ENCODE data around the gene CELF1.

The CELF1 gene

GRCh38 chr11:47545298-47545697, 7.6 kb downstream of the CELF1 start:
- POLR2A ChIA-PET: no interaction called here
- CTCF ChIA-PET: interaction anchor here (2.1 to 2.2 kb wide), 2 partner anchors 11 to 12 kb away, joined by 6 to 7 read pairs; no protein-coding TSS in a partner anchor
- DNase-seq (ENCODE audit: extremely low spot score): no peak
- TF ChIP-seq CTCF (IDR thresholded peaks at IDR 0.05; ENCODE audit: control extremely low read depth, extremely low read depth, low read depth, missing control alignments): no peak

GRCh38 chr11:47541070-47541469, 11.9 kb downstream of the CELF1 start:
- CTCF ChIA-PET: interaction anchor here (1.2 to 15.9 kb wide), 5 partner anchors 11 to 26 kb away, joined by 3 to 125 read pairs (median 8); partner anchors contain the start of gene CELF1
- TF ChIP-seq CTCF (IDR thresholded peaks at IDR 0.05; ENCODE audit: control extremely low read depth, extremely low read depth, low read depth, missing control alignments): no peak
- DNase-seq (ENCODE audit: extremely low spot score): no peak
- POLR2A ChIA-PET: interaction anchor here (0.6 kb wide), 1 partner anchor 200 kb away, joined by 3 read pairs; no protein-coding TSS in a partner anchor

GRCh38 chr11:47539681-47540039, 13.3 kb downstream of the CELF1 start:
- ChIA-PET POLR2A (no interaction called here), CTCF (interaction anchor here (0.8 to 15.9 kb wide), 7 partner anchors 13 to 29 kb away, joined by 3 to 125 read pairs (median 6); partner anchors contain the start of gene CELF1)
- TF ChIP-seq CTCF (IDR thresholded peaks at IDR 0.05; ENCODE audit: control extremely low read depth, extremely low read depth, low read depth, missing control alignments): no peak
- DNase-seq (ENCODE audit: extremely low spot score): no peak

GRCh38 chr11:47538741-47539565, 14.0 kb downstream of the CELF1 start:
- CTCF ChIA-PET: interaction anchor here (0.9 to 15.9 kb wide), 7 partner anchors 13 to 63 kb away, joined by 3 to 125 read pairs (median 5); partner anchors contain the start of gene CELF1
- no peak for DNase-seq (ENCODE audit: extremely low spot score)
- POLR2A ChIA-PET: interaction anchor here (0.5 kb wide), 1 partner anchor 311 kb away, joined by 4 read pairs; no protein-coding TSS in a partner anchor
- TF ChIP-seq CTCF (IDR thresholded peaks at IDR 0.05; ENCODE audit: control extremely low read depth, extremely low read depth, low read depth, missing control alignments): no peak

GRCh38 chr11:47536915-47537314, 16.0 kb downstream of the CELF1 start:
- DNase-seq (ENCODE audit: extremely low spot score): no peak
- TF ChIP-seq CTCF (IDR thresholded peaks at IDR 0.05; ENCODE audit: control extremely low read depth, extremely low read depth, low read depth, missing control alignments): no peak
- POLR2A ChIA-PET: interaction anchor here (0.6 kb wide), 1 partner anchor 185 kb away, joined by 4 read pairs; no protein-coding TSS in a partner anchor
- CTCF ChIA-PET: interaction anchor here (1.0 to 15.9 kb wide), 6 partner anchors 8 to 25 kb away, joined by 3 to 125 read pairs (median 5); partner anchors contain the start of gene CELF1

GRCh38 chr11:47534704-47535251, 18.2 kb downstream of the CELF1 start:
- DNase-seq (ENCODE audit: extremely low spot score): no peak
- CTCF ChIA-PET: interaction anchor here (1.5 to 15.9 kb wide), 4 partner anchors 8 to 36 kb away, joined by 3 to 125 read pairs (median 4); partner anchors contain the start of gene CELF1
- POLR2A ChIA-PET: interaction anchor here (0.5 kb wide), 1 partner anchor 322 kb away, joined by 3 read pairs; no protein-coding TSS in a partner anchor
- no peak for TF ChIP-seq CTCF (IDR thresholded peaks at IDR 0.05; ENCODE audit: control extremely low read depth, extremely low read depth, low read depth, missing control alignments)

Measured in GM10248 (cell line).